ENCODE data around the gene PM20D2. TPM values are rescaled to one million over a fixed set of nuclear protein-coding genes. Genes with fewer than 3 reads are reported as not detected.

Gene PM20D2
- polyA plus RNA-seq, 3 donors = 1.2 to 2.1 (median 1.4) TPM

DNA sequence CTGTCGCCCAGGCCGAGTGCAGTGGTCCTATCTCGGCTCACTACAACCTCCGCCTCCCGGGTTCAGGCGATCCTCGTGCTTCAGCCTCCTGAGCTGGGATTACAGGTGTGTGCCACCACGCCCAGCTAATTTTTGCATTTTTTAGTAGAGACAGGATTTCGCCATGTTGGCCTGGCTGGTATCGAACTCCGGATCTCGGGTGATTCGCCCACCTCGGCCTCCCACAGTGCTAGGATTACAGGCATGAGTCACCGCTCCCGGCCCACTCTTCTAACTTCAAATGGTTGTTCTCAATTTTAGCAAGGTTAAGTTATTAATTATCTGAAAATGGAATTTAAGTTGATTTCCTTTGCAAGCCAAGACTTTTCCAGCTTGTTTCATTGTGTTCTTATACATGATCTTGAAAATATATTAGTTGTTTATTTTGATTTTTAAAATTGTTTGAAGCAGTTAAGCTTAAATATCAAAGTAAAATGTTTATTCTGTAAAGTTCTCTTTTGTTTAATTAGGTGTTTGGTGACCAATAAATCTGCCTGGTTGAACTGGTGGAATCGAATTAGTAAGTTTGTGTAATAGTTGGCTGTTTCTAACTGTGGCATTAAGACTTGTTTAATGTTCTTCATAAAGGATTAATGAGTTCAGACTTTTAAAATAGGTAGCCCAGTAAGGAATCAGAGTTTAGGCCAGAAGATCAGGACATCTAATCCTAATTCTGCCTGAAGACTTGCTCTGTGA, 2.3 kb downstream of the PM20D2 start:
- no peaks in the 10 kb centered on the region for H3K27me3 ChIP-seq (ENCODE audit: control insufficient read depth in 2 of 2, insufficient read depth in 2 of 2, low read length in 2 of 2)
- Mint-ChIP-seq H3K9me3 (no peaks in the 10 kb centered on the region), H3K36me3 (peaks cover 4 to 5% of the 10 kb centered on the region in 2 donors), H3K27ac (no peak overlapping the region), H3K4me3 (no peak overlapping the region), H3K4me1 (peaks cover 13% of the 10 kb centered on the region), H3K27me3 (ENCODE audit: low read depth in 3 of 3) (peaks cover 0 to 3% (median 0%) of the 10 kb centered on the region in 3 donors)
- H4K20me1 ChIP-seq (ENCODE audit: insufficient read depth, low read length) = no peaks in the 10 kb centered on the region
- no peak overlapping the region for H3K4me3 ChIP-seq (replicated peaks in 1 of 3; ENCODE audit: low read depth in 2 of 3, low read length in 3 of 3)
- H3K9ac ChIP-seq (ENCODE audit: insufficient read depth, low read length, poor library complexity, severe bottlenecking) = no peak overlapping the region
- H3K79me2 ChIP-seq (ENCODE audit: insufficient read depth, low read length) = peaks cover 45% of the 10 kb centered on the region
- intact Hi-C loops (cut with micrococcal nuclease) = loop anchor here in 1 of 2 donors (5.0 kb wide), 1 partner anchor 166 kb away; no protein-coding TSS in a partner anchor
- no peak overlapping the region for H3K27ac ChIP-seq (ENCODE audit: low read depth in 1 of 2, low read length in 2 of 2)
- H3K36me3 ChIP-seq (replicated peaks in 1 of 2; ENCODE audit: control insufficient read depth in 1 of 2, insufficient read depth in 2 of 2, low read length in 2 of 2) = no peaks in the 10 kb centered on the region
- H3K9me3 ChIP-seq (replicated peaks in 1 of 2; ENCODE audit: control insufficient read depth in 1 of 2, insufficient read depth in 1 of 2, low read length in 2 of 2) = no peaks in the 10 kb centered on the region
- no peak overlapping the region for H3K4me2 ChIP-seq (replicated peaks; ENCODE audit: extremely low read depth, low read length, poor library complexity, severe bottlenecking)
- no peak for DNase-seq
- no peak overlapping the region for H2AFZ ChIP-seq (ENCODE audit: insufficient read depth, low read depth, low read length, poor library complexity, severe bottlenecking)
- TF ChIP-seq, protein P1, sequence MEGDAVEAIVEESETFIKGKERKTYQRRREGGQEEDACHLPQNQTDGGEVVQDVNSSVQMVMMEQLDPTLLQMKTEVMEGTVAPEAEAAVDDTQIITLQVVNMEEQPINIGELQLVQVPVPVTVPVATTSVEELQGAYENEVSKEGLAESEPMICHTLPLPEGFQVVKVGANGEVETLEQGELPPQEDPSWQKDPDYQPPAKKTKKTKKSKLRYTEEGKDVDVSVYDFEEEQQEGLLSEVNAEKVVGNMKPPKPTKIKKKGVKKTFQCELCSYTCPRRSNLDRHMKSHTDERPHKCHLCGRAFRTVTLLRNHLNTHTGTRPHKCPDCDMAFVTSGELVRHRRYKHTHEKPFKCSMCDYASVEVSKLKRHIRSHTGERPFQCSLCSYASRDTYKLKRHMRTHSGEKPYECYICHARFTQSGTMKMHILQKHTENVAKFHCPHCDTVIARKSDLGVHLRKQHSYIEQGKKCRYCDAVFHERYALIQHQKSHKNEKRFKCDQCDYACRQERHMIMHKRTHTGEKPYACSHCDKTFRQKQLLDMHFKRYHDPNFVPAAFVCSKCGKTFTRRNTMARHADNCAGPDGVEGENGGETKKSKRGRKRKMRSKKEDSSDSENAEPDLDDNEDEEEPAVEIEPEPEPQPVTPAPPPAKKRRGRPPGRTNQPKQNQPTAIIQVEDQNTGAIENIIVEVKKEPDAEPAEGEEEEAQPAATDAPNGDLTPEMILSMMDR (IDR thresholded peaks at IDR 0.05) = no peak
- peaks cover 8 to 21% of the 10 kb centered on the region in 2 donors for H3K4me1 ChIP-seq (ENCODE audit: control insufficient read depth in 1 of 2, insufficient read depth in 2 of 2, low read length in 2 of 2)
- 85% methylated on average over 12 of the region's 17 CpGs for WGBS (ENCODE audit: insufficient coverage)

DNA sequence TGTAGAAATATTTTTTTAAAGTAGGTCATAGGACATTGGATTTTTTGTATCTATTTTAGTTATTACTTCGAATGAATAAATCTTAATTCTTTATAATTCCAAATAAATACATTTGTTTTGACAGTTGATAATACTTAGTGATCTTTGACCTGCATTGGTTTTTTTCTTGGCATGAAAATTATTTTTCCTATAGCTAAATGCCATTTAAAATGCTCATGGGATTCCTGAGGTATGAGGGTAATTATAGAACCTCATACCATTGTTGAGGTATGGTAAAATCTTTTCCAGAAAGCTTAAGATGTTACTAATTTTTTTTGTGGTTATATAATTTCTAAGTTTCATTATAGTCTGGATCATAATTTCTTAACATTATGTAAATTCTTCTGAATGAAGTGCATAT, 8.3 kb downstream of the PM20D2 start:
- H3K27ac Mint-ChIP-seq = no peak overlapping the region
- Histone ChIP-seq H3K79me2 (ENCODE audit: insufficient read depth, low read length) (peaks cover 15% of the 10 kb centered on the region), H4K20me1 (ENCODE audit: insufficient read depth, low read length) (no peaks in the 10 kb centered on the region), H3K4me1 (ENCODE audit: control insufficient read depth in 1 of 2, insufficient read depth in 2 of 2, low read length in 2 of 2) (no peaks in the 10 kb centered on the region), H3K9me3 (replicated peaks in 1 of 2; ENCODE audit: control insufficient read depth in 1 of 2, insufficient read depth in 1 of 2, low read length in 2 of 2) (no peaks in the 10 kb centered on the region), H3K36me3 (replicated peaks in 1 of 2; ENCODE audit: control insufficient read depth in 1 of 2, insufficient read depth in 2 of 2, low read length in 2 of 2) (peaks cover 0 to 5% of the 10 kb centered on the region in 2 donors), H2AFZ (ENCODE audit: insufficient read depth, low read depth, low read length, poor library complexity, severe bottlenecking) (no peak overlapping the region), H3K9ac (ENCODE audit: insufficient read depth, low read length, poor library complexity, severe bottlenecking) (no peak overlapping the region), H3K4me3 (replicated peaks in 1 of 3; ENCODE audit: low read depth in 2 of 3, low read length in 3 of 3) (no peak overlapping the region), H3K27ac (ENCODE audit: low read depth in 1 of 2, low read length in 2 of 2) (no peak overlapping the region), H3K27me3 (ENCODE audit: control insufficient read depth in 2 of 2, insufficient read depth in 2 of 2, low read length in 2 of 2) (no peaks in the 10 kb centered on the region), H3K4me2 (replicated peaks; ENCODE audit: extremely low read depth, low read length, poor library complexity, severe bottlenecking) (no peak overlapping the region)
- DNase-seq = no peak
- TF ChIP-seq, protein P1 (IDR thresholded peaks at IDR 0.05) = no peak
- no CpG with 5 or more reads among the region's 1 CpG for WGBS (ENCODE audit: insufficient coverage)
- H3K9me3 Mint-ChIP-seq = no peaks in the 10 kb centered on the region
- H3K4me3 Mint-ChIP-seq = no peak overlapping the region
- peaks cover 0 to 3% (median 0%) of the 10 kb centered on the region in 3 donors for H3K27me3 Mint-ChIP-seq (ENCODE audit: low read depth in 3 of 3)
- intact Hi-C loops (cut with micrococcal nuclease) = no loop called here
- no peaks in the 10 kb centered on the region for H3K4me1 Mint-ChIP-seq
- H3K36me3 Mint-ChIP-seq = peaks cover 11 to 17% of the 10 kb centered on the region in 2 donors

Measured in CD14-positive monocyte (primary cell).